ENCODE measurements around the gene TMEM132C.

The TMEM132C gene

GRCh38 chr12:128680555-128680954, 413.6 kb downstream of the TMEM132C start:
- no peak for DNase-seq

DNA sequence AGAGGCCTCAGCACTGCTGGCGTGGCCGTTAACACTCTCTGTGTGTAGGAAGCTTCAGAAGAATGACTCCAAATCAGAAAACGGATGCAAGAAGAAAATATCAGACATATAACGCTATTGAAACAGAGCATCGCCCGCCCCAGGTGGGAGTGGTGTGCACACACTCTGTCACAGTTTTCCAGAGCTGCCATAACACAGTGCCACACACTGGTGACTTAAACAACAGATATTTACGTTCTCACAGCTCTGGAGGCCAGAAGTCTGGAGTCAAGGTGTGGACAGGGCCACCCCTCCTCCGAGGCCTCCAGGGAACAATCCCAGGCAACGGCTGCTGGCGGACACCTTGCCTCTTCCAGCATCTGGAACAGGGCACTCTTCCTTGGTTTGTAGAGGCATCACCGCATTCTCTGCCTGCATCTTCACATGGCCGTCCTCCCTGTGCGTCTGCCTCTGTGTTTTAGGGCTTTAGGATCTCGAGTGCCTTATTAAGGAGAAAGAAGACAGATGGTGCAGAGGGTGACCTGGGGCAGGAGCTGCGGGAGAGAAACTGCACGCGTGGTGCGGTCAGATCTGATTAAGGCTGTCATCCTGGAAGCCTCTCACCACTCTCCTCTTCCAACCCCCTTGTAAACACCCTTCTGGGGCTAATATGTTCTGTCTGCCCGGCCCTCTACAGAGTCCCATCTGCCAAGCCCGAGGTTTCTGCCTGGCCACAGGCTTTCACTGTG, 415.7 kb downstream of the TMEM132C start:
- DNase-seq, result no peak

GRCh38 chr12:128684352-128684751, 417.4 kb downstream of the TMEM132C start:
- DNase-seq, result no peak

DNA sequence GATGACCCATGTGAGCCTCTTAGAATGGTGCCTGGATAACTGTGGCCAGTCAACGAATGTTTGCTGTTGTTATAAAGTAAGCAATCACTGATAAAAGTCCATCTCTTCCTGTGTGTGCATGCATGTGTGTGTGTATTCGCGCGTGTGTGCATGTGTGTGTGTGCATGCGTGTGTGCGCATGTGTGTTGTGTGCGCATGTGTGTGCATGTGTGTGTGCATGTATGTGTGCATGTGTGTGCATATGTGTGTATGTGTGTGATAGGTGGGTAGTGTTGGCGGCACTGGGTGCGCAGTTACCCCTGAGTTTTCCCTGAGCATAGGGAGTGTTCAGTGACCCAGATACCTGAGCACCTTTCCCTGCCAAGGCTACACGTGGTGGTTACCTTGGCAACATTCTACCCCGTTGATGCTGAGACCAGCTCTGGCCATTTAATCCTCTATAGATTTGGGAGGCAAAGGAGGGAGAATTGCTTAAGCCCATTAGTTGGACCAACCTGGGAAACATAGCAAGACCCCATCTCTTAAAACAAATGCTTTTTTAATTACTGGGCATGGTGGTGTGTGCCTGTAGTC, 419.0 kb downstream of the TMEM132C start:
- DNase-seq, result no peak

DNA sequence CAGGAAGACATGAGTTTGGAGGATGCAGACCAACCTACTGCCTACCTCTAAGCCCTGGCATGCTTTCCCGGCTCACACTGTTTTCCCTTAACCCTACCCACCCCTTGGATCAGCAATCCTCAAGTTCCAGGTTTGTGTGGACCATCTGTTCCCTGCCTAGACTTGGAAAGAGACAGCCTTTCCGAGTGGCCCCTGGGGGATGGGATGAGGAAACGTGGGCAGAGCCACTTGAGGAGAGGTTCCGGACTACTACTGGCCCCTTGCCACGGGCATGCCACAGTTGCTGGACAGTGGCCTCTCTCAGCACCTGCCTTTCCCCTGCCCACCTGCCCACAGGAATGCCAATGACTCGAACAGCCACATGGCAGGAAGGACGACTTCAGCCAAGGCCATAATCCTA, 420.9 kb downstream of the TMEM132C start:
- no peak for DNase-seq

DNA sequence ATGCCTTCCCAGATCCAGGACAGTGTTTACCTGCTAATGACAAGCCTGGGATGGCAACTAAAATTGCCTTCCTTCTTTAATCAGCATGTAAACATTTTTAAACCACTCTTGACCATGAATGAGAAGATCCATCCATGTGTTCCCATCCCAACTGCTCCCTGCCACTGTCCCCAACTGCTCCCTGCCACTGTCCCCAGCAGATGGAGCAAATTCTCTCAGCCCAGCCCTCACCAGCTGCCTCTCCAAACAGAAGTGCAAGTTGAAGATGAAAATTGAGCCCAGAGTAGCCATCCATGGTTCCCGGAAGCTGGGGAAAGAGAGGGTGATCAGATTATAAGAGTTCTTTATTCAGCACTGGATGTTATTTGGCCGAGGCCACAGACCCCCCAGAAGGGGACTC, 423.7 kb downstream of the TMEM132C start:
- no peak for DNase-seq

DNA sequence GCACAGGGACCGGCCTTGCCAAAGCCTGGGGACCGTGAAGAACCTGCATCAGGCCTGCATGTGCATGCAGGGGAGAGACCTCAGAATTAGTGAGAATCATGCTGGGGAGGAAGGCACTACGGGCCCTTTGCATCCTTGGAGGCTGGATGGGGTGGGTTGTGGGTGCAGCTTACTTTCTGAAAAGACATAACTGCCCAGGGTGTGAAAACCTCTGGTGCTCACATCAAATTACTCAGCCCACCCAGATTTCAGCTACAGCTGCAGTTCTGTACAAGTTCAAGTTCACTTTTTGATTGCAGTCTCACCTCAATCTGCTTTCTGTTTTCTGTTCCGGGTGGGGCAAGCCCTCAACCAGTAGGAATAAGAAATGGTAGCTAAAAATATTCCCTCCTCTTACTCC, 426.1 kb downstream of the TMEM132C start:
- no peak for DNase-seq

DNA sequence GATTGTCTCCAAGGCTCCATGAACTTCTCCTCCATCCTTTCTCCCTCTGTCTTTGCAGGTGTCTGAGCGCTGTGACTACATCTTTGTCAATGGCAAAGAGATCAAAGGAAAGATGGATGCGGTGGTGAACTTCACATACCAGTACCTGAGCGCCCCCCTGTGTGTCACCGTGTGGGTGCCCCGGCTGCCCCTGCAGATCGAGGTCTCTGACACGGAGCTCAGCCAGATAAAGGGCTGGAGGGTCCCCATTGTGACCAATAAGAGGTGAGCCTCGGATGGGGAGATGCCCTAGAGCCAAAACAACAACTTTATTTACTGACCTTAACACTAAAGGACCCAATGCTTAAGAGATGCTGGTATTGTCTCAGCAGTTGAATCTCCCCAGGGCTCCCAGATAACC, 426.8 kb downstream of the TMEM132C start:
- no peak for DNase-seq

DNA sequence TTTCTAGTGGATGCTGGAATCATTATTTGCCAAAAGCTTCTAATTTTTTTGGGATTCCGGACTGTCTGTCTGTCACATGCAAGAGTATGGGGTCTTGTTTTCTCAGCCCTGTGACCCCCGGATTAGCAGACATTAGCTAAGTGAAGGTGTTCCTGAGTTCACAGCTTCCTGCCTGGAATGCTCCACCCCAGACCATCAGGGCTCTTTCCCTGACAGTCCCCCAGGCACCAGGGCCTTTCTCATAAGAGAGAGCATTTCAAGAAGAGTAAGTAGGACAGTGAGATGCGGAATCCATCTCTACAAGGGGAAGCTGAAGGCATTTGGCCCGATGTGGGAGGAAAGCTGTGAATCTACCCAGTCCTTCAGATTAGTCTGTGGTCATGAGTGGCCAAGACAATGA, 427.5 kb downstream of the TMEM132C start:
- DNase-seq, result no peak

GRCh38 chr12:128695697-128696096, 428.7 kb downstream of the TMEM132C start:
- no peak for DNase-seq

DNA sequence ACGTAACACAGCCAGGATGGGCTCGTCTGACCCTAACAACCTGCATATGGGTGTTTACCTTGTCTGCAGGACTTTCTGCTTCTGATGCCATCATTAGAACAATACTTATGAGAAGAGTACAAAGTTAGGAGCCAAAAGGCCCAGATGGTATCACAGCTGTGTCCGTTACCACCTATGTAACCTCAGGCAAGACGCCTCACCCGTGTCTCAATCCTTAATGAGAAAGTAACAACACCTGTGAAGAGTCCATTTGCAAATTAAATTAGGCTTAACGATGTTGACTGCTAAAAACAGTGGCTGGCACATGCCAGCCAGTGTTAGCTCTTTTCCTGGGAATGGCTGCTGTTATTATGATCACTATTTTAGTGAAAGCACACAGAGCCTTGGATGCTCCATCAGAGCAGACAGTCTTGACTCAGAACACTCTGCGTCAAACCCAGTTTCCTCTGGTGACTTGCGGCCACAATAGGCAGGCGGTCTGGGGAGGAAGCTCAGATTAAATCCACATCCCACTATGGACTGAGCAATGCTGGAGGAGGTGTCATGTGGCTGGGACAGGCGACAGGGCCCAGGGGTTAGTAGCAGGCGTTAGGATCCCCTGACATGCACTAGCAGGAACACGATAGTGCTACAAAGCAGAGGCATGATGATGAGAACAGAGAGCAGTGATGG, 431.5 kb downstream of the TMEM132C start:
- no peak for DNase-seq

DNA sequence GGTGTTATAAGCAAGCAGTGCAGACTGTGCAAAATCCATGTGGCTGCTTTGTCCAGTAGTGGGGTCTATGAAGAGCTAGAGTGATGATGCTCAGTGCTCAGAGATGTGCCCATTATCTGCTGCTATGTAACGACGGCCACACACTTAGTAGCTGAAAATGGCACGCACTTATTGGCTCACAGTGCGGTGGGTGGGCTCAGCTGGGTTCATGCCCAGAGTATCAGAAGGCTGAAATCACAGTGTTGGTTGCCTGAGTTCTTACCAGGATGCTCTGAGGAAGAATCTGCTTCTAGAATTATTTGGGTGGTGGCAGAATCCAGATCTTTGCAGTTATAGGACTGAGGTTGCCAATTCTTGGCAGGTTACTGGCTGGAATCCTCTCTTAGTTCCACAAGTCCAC, 432.1 kb downstream of the TMEM132C start:
- DNase-seq, result no peak

DNA sequence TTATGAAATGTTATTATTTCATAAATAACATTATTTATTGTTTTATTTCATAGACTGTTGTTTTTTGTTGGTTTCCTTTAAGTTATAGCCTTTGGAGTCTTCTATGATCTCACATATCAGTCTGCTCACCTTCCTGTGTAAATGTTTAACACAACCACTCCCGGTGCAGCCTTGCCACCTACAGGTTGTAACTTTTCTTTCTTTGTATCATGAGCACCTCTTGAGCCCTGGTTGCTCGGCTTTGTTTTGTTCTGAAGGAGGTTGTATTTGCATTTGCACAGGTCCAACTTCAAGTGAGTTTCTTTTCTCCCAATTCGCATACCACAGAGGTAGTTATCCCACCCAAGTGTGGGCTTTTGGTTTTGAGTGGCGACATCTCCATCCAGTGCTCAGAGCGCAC, 435.4 kb downstream of the TMEM132C start:
- DNase-seq, result no peak

GRCh38 chr12:128705140-128705539, 438.2 kb downstream of the TMEM132C start:
- no peak for DNase-seq

- no peak for DNase-seq
These were observed 440.5 kb downstream of the TMEM132C start for GRCh38 chr12:128707488-128707887.

DNA sequence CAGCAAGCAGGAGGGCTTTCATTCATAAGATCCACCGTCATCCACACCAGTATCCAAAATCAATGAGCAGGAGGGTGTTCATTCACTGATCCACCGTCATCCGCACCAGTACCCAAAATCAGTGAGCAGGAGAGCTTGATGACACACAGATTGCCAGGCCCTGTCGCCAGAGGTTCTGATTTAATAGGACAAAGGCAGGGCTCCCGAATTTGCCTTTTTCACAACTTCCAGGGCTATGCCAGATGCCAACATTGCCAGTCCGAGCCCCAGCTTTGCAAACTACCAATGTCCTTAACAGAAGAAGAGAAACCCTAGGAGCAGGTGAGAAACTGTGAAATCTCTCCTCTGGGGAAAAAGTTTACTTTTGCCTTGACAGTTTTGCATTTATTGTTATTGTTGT, 441.8 kb downstream of the TMEM132C start:
- no peak for DNase-seq

DNA sequence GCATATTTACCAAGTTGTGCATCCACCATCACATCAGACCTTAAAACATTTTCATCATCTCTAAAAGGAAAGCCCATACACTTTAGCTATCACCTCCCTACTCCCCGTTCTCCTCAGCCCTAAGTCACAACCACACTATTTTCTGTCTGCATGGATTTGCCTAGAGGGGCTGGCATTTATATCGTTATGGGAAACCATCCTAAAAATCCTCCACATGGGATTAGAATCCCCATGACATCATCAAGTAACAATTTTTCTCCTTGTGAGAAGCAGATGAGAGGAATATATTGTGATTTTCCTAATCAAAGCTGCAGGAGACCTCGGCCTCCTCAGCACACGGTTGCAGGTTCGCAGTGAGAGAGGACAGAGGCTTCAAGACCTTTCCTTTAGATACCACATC, 442.7 kb downstream of the TMEM132C start:
- no peak for DNase-seq

DNA sequence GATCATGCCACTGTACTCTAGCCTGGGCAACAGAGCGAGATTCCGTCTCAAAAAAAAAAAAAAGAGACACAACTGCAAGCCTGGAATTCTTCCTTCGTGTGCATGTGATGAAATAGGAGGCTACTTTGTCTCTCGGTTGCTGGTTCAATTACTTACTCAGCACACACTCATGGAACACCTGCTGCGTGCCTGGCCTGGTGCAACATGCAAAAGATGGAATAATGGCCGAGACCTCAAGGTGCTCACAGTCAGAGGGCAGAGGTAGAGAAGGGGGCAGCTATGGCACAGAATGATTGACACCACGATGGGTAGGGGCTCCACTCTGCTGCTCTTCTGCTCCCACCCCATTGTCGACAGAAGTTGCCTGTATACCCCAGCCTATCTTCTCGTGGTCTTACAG, 444.5 kb downstream of the TMEM132C start:
- no peak for DNase-seq

GRCh38 chr12:128712622-128713021, 445.7 kb downstream of the TMEM132C start:
- DNase-seq, result no peak

- DNase-seq, result no peak
These were observed 448.5 kb downstream of the TMEM132C start for GRCh38 chr12:128715485-128715884.

GRCh38 chr12:128724468-128725046, 457.6 kb downstream of the TMEM132C start:
- DNase-seq, result no peak

- no peak for DNase-seq
These were observed 459.9 kb downstream of the TMEM132C start for GRCh38 chr12:128726886-128727285.

DNA sequence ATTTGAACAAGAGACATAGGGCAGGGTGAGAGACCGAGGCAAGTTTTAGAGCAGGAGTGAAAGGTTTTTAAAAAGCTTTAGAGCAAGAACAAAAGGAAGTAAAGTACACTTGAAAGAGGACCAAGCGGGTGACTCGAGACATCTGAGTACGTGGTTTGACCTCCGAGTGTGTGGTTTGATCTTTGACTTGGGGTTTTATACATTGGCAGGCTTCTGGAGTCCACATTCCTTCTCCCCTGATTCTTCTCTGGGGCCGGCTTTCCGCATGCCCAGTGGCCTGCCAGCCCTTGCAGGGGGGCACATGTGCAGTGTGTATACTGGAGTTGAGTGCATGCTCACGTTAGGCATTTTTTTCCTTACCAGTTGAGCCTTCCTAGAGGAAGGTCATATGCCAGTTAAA, 460.5 kb downstream of the TMEM132C start:
- no peak for DNase-seq

DNA sequence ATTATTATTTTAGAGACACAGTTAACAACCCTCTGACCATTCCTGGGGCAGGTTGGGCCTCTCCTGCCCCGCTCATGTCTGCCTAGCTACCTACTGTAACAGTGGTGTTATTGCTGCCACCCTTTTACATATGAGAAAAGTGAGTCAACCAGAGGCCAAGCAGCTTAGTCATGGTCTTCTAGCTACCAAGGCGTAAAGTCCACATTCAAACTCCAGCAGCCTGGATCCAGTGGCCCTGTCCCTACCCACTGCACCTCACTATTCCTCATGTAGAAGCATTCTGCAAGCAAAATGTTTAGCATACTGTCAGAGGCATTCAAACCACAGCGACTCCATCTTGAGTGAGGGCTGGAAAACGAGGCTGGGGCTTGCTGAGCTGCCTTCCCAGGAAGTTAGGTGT, 461.0 kb downstream of the TMEM132C start:
- no peak for DNase-seq
